ENCODE measurements around the gene STRC. TPM values are rescaled to one million over a fixed set of nuclear protein-coding genes. Genes with fewer than 3 reads are reported as not detected.
"Not testable (repeated sequence)": the region's sequence is repeated elsewhere in the genome, so short reads cannot be mapped to it uniquely, and the experiment has no call there.

The STRC gene
- total RNA-seq, 1 donor, result 0.09 TPM

DNA sequence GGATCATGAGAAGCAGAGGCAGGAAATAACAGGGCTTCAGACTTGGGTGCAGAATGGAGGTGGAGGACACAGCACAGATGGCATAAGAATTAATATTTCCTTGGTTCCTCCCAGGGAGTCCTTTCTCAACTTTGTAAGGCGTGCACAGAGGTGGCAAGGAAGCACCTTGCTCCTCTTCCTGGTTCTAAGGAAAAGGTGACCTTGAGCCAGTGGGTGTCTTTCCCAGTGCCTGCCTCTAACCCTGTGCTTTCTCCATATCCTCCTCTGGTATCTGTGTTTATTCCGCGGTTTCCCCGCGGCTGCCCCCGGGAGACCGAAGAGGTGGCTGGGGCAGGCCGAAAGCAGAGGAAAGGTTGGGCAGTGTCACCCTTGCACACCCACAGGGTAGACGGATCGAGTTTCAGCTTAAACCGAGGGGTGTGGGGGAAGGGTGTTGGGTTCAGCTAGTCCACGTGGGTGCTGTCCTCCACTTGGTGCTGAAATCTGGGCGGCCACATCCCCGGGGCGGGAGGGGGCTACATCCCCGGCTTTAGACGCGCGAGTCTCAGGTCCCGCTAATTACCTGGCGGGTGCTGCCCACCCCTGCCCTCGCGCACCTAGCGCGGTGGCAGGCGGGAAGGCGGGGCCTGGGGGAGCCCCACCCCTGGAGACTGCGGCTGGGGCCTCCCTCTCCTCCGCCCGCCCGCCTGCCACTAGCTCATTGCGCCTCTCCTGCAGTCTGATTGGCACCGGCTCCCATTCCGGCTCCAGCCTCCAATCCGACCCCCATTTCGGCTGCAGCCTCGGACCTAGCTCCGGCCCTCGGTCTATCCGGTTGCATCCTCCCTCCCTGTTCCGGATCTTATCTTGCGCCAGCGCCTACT is 25.0 kb downstream of the STRC start, which contains the start of gene CKMT1B:
TSS of gene CKMT1B (plus strand) at position 700 of the 863 bp plus-strand sequence. CDS start 192 bp downstream, outside the sequence.
- not testable (repeated sequence) for DNase-seq (ENCODE audit: low read depth)

DNA sequence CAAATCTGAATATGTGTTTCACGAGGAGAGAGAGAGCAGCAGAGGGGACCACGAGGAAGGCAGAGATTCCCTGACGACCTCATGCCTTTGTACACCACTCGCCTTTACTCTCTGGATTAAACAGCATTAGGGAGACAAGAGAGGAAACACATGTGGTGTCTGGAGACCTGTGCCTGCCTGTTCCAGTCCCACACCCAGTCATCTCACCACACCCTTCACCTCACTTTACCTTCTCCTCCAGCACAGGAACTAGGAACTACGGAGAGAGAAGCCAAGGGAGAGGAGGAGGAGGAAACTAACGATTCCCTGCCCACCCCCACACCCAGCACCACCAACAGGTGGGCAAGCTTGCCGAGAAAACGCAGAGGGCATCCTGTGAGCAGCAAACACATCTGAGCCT is 25.8 kb downstream of the STRC start:
- not testable (repeated sequence) for DNase-seq (ENCODE audit: low read depth); H3K4me3 ChIP-seq (ENCODE audit: low read depth, low read length)

More for the DNA sequence above, 25.0 kb downstream of the STRC start, which contains the start of gene CKMT1B:
- not testable (repeated sequence) for H3K4me3 ChIP-seq (ENCODE audit: low read depth, low read length)

DNA sequence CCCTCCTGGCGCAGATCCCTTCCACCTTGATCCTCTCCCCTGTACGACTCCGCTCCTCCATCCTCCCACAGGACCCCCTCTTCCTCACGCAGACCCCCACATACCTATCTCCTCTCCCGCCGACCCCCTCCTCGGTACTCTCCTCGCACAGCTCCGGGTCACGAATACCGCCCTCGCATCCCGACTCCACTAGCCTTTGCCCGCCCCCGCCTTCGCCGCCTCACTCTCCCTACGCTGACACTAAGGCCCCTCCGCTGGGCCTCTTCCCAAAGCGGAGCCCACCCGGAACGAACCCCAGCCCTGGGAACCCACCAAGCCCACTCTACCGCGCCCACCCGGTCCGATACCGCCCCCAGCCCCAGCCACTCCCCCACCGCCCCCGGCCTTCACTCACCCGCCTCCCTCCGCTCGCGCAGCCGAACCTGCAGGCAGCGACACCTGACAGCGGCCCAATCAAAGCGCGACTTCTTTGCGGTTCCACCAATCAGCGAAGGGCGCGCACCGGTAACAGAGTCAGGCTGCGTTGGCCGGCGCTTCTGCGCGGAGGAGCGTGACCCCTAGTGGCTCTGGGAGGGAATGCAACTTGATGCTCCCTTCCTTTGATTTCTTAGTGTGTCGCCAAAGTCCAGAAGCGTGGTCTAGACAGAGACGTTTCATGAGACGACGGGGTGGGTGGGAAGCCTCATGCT is 28.7 kb downstream of the STRC start, which contains the start of gene PPIP5K1:
TSS of gene PPIP5K1 (minus strand) at position 431 of the 689 bp plus-strand sequence. CDS start 5,704 bp downstream, outside the sequence.
- not testable (repeated sequence) for H3K4me3 ChIP-seq (ENCODE audit: low read depth, low read length); DNase-seq (ENCODE audit: low read depth)

DNA sequence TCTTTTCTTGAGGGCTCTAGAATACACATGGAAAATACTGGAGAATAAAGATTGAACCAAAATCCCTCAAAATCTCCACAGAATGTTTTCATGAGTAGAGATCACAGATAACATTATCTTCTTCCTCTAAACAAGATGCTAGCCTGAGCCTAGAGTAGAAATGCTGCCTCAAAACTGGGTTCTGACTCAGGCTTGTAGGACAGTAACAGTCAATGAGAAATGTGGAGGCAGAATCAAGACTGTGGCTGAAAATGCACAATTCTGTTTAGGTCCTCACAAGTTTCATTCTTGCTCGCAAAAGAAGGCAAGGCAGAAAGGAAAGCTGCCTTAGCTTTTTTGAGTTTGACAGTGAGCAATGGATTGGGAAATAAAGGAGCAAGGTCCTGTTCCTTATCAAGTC is 44.0 kb downstream of the STRC start:
- not testable (repeated sequence) for H3K4me3 ChIP-seq (ENCODE audit: low read depth, low read length); DNase-seq (ENCODE audit: low read depth)

DNA sequence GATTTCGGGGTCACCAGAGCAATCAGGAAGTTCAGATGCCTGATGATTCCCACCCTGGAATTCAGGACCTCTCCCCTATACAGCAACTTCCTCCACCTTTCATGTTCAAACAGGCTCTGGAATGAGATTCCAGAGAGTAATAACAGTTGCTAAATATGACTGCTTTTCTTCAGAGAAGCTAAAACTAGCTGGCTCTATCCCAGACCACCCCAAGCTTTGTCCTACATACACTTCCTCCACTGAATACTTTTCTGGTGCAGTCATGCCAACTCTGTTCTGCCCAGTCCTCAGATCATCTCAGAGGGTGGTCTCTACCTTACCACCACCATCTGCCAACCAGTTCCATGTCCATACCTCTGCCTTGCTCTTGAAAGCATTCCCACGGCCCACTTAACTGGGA is 52.0 kb downstream of the STRC start:
- not testable (repeated sequence) for H3K4me3 ChIP-seq (ENCODE audit: low read depth, low read length); DNase-seq (ENCODE audit: low read depth)

DNA sequence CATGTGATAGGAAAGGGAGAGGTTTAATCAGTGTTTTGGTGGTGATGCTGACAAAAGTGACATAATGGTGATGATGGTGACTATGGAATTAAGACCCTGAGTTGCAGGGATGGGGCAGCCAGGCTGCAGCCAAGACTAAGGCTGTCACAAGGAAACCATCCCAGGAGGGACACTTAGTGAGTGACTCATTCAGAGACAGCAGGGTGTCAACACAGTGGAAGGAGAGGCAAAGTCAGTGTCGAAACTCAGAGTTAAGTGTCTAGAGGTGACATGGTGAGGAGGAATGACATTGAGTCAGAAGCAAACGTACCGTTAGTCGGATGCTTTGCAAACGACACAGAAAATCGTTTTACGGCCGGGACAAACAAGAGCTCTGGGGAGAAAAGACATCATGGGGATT is 54.8 kb downstream of the STRC start:
- not testable (repeated sequence) for DNase-seq (ENCODE audit: low read depth); H3K4me3 ChIP-seq (ENCODE audit: low read depth, low read length)

DNA sequence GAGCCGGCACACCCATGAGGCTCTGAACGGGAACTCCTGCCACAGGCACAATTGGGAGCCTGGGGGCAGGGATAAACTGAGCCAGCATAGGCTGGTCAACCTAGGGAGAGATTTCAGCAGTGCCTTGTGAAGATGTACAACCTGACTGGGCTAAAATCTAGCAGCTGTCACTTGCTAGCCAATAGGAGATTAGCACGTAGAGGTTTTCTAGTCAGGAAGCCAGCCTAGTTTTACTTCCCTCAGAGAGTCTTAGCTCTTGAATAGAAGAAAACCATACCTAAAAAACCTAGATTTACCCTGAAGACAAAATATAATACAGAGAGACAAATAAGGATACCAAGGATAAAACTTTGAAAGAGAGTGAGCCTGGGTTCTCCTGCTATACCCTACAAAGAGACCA is 55.8 kb downstream of the STRC start:
- H3K4me3 ChIP-seq (ENCODE audit: low read depth, low read length); DNase-seq (ENCODE audit: low read depth): not testable (repeated sequence)

DNA sequence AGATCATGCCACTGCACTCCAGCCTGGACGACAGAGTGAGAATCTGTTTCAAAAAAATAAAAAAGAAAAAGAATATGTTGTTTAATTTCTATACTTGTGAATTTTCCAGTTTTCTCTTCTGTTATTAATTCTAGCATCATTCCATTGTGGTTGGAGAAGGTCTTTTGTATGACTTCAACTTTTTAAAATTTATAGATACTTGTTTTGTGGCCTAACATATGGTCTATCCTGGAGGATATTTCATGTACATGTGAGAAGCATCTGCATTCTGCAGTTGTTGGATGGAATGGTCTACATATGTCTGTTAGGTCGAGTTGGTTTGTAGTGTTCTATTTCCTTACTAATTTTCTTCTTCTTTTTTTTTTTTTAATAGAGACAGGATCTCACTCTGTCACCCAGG is 65.6 kb downstream of the STRC start:
- TF ChIP-seq, protein P1, sequence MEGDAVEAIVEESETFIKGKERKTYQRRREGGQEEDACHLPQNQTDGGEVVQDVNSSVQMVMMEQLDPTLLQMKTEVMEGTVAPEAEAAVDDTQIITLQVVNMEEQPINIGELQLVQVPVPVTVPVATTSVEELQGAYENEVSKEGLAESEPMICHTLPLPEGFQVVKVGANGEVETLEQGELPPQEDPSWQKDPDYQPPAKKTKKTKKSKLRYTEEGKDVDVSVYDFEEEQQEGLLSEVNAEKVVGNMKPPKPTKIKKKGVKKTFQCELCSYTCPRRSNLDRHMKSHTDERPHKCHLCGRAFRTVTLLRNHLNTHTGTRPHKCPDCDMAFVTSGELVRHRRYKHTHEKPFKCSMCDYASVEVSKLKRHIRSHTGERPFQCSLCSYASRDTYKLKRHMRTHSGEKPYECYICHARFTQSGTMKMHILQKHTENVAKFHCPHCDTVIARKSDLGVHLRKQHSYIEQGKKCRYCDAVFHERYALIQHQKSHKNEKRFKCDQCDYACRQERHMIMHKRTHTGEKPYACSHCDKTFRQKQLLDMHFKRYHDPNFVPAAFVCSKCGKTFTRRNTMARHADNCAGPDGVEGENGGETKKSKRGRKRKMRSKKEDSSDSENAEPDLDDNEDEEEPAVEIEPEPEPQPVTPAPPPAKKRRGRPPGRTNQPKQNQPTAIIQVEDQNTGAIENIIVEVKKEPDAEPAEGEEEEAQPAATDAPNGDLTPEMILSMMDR (IDR thresholded peaks at IDR 0.05; ENCODE audit: insufficient read depth, low read length), result no peak
- no peak for DNase-seq (ENCODE audit: low read depth)
- no peak overlapping the region for H3K4me3 ChIP-seq (ENCODE audit: low read depth, low read length)

DNA sequence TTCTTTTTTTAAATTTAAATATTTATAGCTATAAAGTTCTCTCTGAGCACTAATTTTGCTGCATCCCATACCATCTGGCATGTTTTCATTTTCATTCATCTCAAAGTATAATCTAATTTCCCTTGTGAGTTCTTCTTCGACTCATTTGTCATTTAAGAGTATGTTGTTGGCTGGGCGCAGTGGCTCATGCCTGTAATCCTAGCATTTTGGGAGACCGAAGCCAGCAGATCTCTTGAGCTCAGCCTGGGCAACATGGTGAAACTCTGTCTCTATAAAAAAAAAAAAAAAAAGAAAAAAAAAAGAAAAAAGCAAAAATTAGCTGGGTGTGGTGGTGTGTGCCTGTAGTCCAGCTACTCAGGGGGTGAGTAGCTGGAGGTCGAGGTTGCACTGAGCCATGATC is 66.3 kb downstream of the STRC start:
- no peak for DNase-seq (ENCODE audit: low read depth)
- no peak overlapping the region for H3K4me3 ChIP-seq (ENCODE audit: low read depth, low read length)
- TF ChIP-seq, protein P1 (IDR thresholded peaks at IDR 0.05; ENCODE audit: insufficient read depth, low read length), result no peak

DNA sequence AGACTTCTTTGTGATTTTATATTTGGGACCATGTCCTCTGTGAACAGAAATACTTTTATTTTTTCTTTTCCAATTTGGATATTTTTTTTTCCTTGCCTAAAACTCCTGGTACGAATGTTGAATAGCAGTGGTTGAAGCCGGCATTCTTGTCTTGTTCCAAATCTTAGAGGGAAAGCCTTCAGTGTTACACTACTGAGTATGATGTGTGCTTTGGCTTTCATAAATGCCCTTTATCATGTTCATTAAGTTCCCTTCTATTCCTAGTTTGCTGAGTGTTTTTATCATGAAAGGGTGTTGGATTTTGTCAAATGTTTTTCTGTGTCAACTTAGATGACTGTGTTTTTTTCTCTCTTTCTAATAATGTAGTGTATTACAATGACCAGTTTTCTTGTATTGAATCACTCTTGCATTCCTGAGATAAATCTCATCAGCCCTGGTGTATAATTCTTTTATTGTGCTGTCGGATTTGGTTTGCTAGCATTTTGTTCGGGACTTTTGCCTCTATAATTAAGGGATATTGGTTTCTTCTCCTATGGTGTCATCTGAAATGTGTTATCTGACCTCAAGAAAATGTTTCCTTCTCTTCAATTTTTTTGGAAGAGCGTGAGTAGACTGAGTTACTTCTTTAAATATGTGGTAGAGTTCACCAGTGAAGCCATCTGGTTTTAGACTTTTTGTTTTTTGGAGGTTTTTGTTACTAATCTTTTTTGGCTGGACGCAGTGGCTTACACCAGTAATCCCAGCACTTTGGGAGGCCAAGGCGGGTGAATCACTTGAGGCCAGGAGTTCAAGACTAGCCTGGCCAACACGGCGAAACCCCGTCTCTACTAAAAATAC is 67.9 kb downstream of the STRC start:
- H3K4me3 ChIP-seq (ENCODE audit: low read depth, low read length), result no peak overlapping the region
- TF ChIP-seq, protein P1 (IDR thresholded peaks at IDR 0.05; ENCODE audit: insufficient read depth, low read length), result no peak
- DNase-seq (ENCODE audit: low read depth), result peak; percentile 92

Data from fibroblast of the aortic adventitia (primary cell).